ENCODE measurements around the gene PRKX.
"Not testable (repeated sequence)": the region's sequence is repeated elsewhere in the genome, so short reads cannot be mapped to it uniquely, and the experiment has no call there.

The PRKX gene

GRCh38 chrX:3711331-3711917 lies 2.0 kb downstream of the PRKX start:
- no peak for DNase-seq (ENCODE audit: low read depth)

GRCh38 chrX:3707673-3708274 lies 5.7 kb downstream of the PRKX start:
- not testable (repeated sequence) for DNase-seq (ENCODE audit: low read depth)

- DNase-seq (ENCODE audit: low read depth) = no peak
These were observed 7.0 kb downstream of the PRKX start for GRCh38 chrX:3706481-3706880.

- not testable (repeated sequence) for DNase-seq (ENCODE audit: low read depth)
These were observed 10.2 kb downstream of the PRKX start for GRCh38 chrX:3703251-3703650.

- not testable (repeated sequence) for DNase-seq (ENCODE audit: low read depth)
These were observed 11.4 kb downstream of the PRKX start for GRCh38 chrX:3702095-3702494.

GRCh38 chrX:3701445-3701928 lies 12.0 kb downstream of the PRKX start:
- DNase-seq (ENCODE audit: low read depth) = not testable (repeated sequence)

GRCh38 chrX:3699821-3700381 lies 13.5 kb downstream of the PRKX start:
- DNase-seq (ENCODE audit: low read depth) = no peak

- no peak for DNase-seq (ENCODE audit: low read depth)
These were observed 15.7 kb downstream of the PRKX start for GRCh38 chrX:3697701-3698279.

GRCh38 chrX:3697220-3697684 lies 16.2 kb downstream of the PRKX start:
- no peak for DNase-seq (ENCODE audit: low read depth)

- no peak for DNase-seq (ENCODE audit: low read depth)
These were observed 17.9 kb downstream of the PRKX start for GRCh38 chrX:3695536-3695935.

GRCh38 chrX:3690140-3690539 lies 23.3 kb downstream of the PRKX start:
- no peak for DNase-seq (ENCODE audit: low read depth)

- not testable (repeated sequence) for DNase-seq (ENCODE audit: low read depth)
These were observed 30.2 kb downstream of the PRKX start for GRCh38 chrX:3683236-3683635.

GRCh38 chrX:3680459-3680858 lies 33.0 kb downstream of the PRKX start:
- DNase-seq (ENCODE audit: low read depth) = no peak

- no peak for DNase-seq (ENCODE audit: low read depth)
These were observed 33.8 kb downstream of the PRKX start for GRCh38 chrX:3679669-3680068.

GRCh38 chrX:3678328-3678727 lies 35.1 kb downstream of the PRKX start:
- no peak for DNase-seq (ENCODE audit: low read depth)

- DNase-seq (ENCODE audit: low read depth) = no peak
These were observed 38.6 kb downstream of the PRKX start for GRCh38 chrX:3674881-3675280.

GRCh38 chrX:3669841-3670475 lies 43.5 kb downstream of the PRKX start:
- DNase-seq (ENCODE audit: low read depth) = no peak

GRCh38 chrX:3666975-3667374 lies 46.5 kb downstream of the PRKX start:
- no peak for DNase-seq (ENCODE audit: low read depth)

- no peak for DNase-seq (ENCODE audit: low read depth)
These were observed 48.5 kb downstream of the PRKX start for GRCh38 chrX:3664921-3665320.

- not testable (repeated sequence) for DNase-seq (ENCODE audit: low read depth)
These were observed 49.7 kb downstream of the PRKX start for GRCh38 chrX:3663576-3664250.

GRCh38 chrX:3659761-3660160 lies 53.7 kb downstream of the PRKX start:
- DNase-seq (ENCODE audit: low read depth) = no peak

GRCh38 chrX:3655181-3655580 lies 58.3 kb downstream of the PRKX start:
- DNase-seq (ENCODE audit: low read depth) = no peak

Data from activated T-helper 1 cell treated with Interleukin-2 at 50 U/mL for 16 hours (primary cell).